Measurements from ENCODE around the gene UBE2Q1.
"Not testable (repeated sequence)": the region's sequence is repeated elsewhere in the genome, so short reads cannot be mapped to it uniquely, and the experiment has no call there.

UBE2Q1 gene

GRCh38 chr1:154553056-154554030 is 5.1 kb downstream of the UBE2Q1 start:
- DNase-seq (ENCODE audit: low read depth, low spot score) = peak; percentile 20
- peak overlapping the region; percentile 49 for H3K27ac ChIP-seq

DNA sequence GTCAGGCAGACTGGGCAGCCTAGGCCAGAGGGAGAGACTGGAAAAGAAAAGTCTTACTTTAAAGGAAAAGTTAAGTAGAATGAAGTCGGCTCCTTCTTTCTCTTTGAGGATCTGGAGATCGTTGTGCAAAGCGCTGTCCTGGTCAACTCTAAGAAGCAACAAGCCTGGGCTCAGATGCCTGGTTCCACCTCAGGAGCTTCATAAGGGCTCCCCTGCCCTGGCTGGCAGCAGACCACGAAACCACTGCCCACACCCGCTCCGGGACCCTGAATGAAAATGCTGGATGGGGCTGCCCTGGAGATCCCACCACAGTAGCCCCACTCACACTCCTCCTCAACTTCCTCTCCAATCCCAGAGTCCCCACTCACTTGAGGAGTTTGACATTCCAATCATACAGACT is 6.4 kb downstream of the UBE2Q1 start:
- no peak overlapping the region for H3K27ac ChIP-seq
- no peak for DNase-seq (ENCODE audit: low read depth, low spot score)

GRCh38 chr1:154551474-154551873 is 7.0 kb downstream of the UBE2Q1 start:
- H3K27ac ChIP-seq = no peak overlapping the region
- DNase-seq (ENCODE audit: low read depth, low spot score) = no peak

DNA sequence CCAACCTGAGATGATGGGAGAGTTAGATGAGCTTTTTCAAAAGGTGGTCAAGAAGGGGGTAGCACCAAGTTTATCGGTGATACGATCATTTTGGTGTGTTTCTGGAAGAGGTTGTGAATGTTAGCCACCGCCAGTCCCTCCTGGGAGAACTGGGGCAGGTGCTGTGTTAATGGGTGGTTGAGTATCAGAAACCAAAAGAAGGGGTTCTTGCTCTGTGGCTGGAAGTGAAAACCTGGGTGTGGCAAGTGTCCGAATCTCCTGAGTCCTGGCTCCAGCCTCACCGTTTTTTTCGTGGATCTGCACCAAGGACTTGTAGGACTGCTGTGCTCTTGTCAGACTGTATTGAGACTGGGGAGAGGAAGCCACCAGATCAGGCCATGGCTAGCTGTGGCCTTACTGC is 7.8 kb downstream of the UBE2Q1 start:
- H3K27ac ChIP-seq = no peak overlapping the region
- DNase-seq (ENCODE audit: low read depth, low spot score) = no peak

- no peak for DNase-seq (ENCODE audit: low read depth, low spot score)
- no peak overlapping the region for H3K27ac ChIP-seq
Measured at GRCh38 chr1:154550070-154550469, 8.4 kb downstream of the UBE2Q1 start.

DNA sequence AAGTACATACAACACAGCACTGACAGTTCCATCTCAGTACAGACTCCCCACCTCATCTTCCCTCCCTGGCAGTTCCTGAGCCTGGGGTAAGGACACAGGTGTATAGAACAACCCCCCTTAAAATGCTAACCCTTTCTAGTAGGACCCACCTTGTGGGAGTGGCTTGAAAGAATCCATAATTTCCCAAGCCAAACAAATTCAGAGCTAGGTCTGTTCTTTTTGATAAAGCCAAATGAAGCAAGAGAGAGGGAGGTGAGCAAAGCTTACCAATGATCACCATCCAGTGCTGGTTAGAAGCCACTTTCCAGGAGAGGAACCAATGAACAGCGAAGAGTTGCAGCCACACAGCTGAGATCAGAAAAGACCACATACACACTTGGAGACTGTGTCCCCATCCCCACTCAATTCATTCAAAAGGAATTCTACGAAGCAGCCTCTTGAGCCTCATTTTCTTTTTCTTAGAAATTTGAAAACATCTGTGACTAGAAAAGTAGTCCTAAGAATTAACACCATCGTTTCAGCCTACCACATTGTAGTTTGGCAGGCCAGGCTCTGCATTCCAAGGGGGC is 9.2 kb downstream of the UBE2Q1 start:
- no peak overlapping the region for H3K27ac ChIP-seq
- DNase-seq (ENCODE audit: low read depth, low spot score) = no peak

DNA sequence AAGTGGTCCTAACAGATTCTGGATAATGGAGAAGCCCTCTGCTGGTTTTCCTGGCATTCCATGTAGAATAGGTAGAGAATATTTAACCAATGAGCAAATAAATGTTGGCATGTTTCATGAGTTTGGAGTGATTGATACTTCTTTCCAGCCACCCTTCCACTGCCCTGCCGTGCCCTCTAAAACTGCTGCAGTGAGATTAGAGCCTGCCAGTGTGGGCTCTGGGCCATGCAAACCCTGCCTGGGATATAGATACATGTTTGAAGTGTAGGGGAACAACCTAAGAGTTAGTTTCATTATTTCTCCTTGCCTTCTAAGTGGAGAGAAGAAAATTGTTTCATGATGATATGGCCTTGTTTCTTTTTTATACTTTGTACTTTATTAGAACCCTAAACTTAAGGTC is 10.4 kb downstream of the UBE2Q1 start:
- H3K27ac ChIP-seq = no peak overlapping the region
- DNase-seq (ENCODE audit: low read depth, low spot score) = no peak

DNA sequence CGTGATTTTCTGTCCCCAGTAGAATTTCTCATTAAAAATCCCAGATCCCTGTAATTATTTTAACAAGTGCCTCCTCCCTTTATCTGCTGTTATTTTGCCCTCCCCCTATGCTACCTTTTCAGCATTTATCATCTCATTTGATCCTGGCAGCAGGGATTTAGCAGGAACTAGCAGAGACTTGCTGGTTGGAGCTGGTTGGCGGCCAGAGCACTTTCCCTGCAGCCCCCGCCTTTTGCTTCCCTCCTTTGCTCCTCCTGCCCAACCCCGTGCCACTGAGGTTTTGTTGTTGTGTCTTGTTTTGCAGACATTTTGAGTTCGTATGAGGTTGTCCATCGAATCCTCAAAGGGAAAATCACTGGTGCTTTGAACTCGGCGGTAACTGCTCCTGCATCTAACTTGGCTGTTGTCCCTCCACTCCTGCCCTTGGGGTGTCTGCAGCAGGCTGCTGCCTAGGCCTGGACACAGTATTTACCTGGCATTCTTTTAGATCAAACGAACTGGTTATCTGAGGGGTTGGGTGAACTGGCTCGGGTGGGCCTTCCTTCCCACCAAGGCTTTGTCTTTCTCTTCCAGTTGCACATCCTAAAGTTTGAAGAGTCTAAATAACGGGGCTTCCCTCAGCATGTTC is 11.2 kb downstream of the UBE2Q1 start:
- H3K27ac ChIP-seq = no peak overlapping the region
- DNase-seq (ENCODE audit: low read depth, low spot score) = no peak

GRCh38 chr1:154546264-154547063 is 12.0 kb downstream of the UBE2Q1 start:
- DNase-seq (ENCODE audit: low read depth, low spot score) = no peak

DNA sequence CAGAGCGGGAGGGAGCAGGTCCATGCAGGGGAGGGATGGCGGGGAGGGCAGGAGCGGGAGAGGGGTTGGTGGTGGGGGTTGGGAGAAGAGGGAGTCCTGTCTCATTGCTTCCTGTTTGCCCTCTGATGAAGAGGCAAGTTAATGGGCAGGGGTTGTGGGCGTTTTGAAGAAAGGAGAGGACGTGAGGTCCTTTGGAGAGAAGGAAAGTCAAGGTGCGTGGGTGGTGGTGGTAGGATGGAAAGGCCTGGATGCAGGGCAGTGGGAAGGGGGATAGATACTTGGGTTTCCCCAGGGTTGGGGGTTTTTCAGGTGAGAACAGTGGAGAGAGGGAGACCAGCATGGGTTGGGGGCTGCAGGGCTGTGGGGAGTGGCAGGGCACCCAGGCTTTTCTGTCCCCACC is 17.2 kb downstream of the UBE2Q1 start:
- no peak overlapping the region for H3K27ac ChIP-seq
- no peak for DNase-seq (ENCODE audit: low read depth, low spot score)

More at GRCh38 chr1:154546264-154547063, 12.0 kb downstream of the UBE2Q1 start:
- H3K27ac ChIP-seq = no peak overlapping the region

- DNase-seq (ENCODE audit: low read depth, low spot score) = no peak
Measured at GRCh38 chr1:154539486-154540483, 18.7 kb downstream of the UBE2Q1 start.

DNA sequence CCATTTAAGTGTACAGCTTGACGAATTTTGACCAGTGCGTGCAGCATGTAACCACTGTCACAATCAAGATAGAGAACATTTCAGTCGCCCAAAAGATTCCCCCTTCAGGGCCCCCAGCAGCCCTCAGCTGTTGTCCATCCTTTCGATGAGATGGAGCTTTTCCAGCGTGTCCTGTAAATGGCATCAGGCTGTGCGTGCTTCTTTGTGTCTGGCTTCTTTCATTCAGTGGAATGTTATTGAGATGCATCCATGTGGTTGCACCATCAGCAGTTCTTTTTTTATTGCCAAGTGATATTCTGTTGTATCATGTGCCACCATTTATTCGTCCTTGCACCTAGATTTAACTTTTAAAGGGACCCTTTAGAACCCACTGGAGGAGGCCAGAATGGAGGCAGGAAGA is 21.9 kb downstream of the UBE2Q1 start:
- DNase-seq (ENCODE audit: low read depth, low spot score) = no peak
- no peak overlapping the region for H3K27ac ChIP-seq

More at GRCh38 chr1:154539486-154540483, 18.7 kb downstream of the UBE2Q1 start:
- H3K27ac ChIP-seq = no peak overlapping the region

- DNase-seq (ENCODE audit: low read depth, low spot score) = no peak
- H3K27ac ChIP-seq = no peak overlapping the region
Measured at GRCh38 chr1:154533952-154534844, 24.3 kb downstream of the UBE2Q1 start.

DNA sequence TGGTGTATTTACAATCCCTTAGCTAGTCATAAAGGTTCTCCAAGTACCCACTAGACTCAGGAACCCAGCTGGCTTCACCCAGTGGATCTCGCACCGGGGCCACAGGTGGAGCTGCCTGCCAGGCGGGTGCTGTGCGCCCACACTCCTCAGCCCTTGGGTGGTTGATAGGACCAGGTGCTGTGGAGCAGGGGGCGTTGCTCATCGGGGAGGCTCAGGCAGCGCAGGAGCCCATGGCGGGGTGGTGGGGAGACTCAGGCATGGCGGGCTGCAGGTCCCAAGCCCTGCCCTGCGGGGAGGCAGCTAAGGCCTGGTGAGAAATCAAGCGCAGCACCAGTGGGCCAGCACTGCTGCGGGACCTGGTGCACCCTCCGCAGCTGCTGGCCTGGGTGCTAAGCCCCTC is 26.5 kb downstream of the UBE2Q1 start:
- not testable (repeated sequence) for H3K27ac ChIP-seq; DNase-seq (ENCODE audit: low read depth, low spot score)

- DNase-seq (ENCODE audit: low read depth, low spot score) = no peak
- H3K27ac ChIP-seq = no peak overlapping the region
Measured at GRCh38 chr1:154529308-154529707, 29.2 kb downstream of the UBE2Q1 start.

DNA sequence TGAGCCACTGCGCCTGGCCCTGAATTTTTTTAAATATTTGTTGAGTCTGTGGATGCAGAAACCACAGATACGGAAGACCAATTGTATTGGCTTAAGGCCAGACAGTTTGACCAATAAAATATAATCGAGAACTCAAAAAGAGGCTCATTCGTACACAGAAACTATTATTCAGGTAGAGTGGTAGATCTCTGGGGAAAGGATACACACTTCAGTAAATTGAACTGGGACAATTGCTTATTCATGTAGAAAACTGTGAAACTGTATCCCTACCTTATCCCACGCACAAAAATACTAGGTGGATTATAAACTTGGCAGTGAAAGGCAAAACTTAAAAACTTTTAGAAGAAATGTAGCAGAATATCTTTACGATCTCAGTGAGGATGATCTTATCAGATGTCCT is 31.3 kb downstream of the UBE2Q1 start:
- DNase-seq (ENCODE audit: low read depth, low spot score) = no peak
- H3K27ac ChIP-seq = no peak overlapping the region

DNA sequence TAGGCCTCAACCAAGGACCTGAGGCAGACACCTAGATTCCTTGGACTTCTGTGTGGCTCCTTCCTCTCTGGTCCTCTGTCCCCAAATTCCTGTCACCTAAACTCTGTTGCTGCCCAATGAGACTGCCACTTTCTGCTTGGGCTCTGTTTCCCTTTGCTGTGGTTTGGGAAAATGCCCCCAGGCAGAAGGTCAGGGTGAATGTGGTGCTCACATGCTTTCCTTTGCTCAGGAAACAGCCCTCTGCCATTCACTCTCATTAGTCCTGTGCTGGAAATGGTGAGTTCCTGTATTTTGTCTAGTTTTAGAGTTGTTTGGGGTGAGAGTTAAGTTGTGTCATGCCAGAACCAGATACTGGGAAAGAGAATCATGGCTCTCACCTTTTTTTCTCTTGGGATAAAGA is 33.6 kb downstream of the UBE2Q1 start:
- no peak for DNase-seq (ENCODE audit: low read depth, low spot score)
- H3K27ac ChIP-seq = no peak overlapping the region

DNA sequence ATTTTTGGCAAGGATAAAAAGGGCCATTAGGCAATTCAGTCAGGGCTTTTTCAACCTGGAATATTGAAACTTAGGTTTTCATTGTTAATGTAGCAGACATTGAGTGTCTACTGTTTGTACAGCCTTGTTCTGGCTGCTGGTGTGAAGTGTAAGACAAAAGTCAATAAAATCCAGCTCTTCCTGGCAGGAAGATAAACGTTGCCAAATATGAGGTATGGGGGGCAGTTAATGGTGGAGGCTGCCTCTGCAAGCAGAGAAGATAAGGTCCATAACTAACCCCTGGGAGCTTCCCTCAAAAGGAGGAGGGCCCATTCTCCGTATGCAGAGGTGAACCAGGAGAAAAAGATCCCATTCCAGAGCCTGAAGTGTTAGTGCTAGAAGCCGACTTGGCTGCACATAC is 36.8 kb downstream of the UBE2Q1 start:
- no peak for DNase-seq (ENCODE audit: low read depth, low spot score)
- no peak overlapping the region for H3K27ac ChIP-seq
